Left ventricle myocardium inferior (tissue), 1 donor: ENCODE results near the gene CEP89. TPM values are rescaled to one million over a fixed set of nuclear protein-coding genes. Genes with fewer than 3 reads are reported as not detected.
"Not testable (repeated sequence)": the region's sequence is repeated elsewhere in the genome, so short reads cannot be mapped to it uniquely, and the experiment has no call there.

Source experiments
- DNase-seq: peaks from one replicate; pipeline ENCODE4 v3.0.0-alpha.2; 2020
- H3K27ac ChIP-seq: fragments of 200-600 bp; replicated peaks from 2 replicates; pipeline ENCODE4 v1.8.0; 2021
- H3K27me3 ChIP-seq: fragments of 200-600 bp; 2 replicates; pipeline ENCODE4 v1.8.0; 2021; ENCODE audit warnings: low read depth
- H3K36me3 ChIP-seq: fragments of 200-600 bp; 2 replicates; pipeline ENCODE4 v1.8.0; 2021
- H3K4me1 ChIP-seq: fragments of 200-600 bp; 2 replicates; pipeline ENCODE4 v1.8.0; 2021
- H3K4me3 ChIP-seq: fragments of 200-600 bp; 2 replicates; pipeline ENCODE4 v1.8.0; 2021; ENCODE audit warnings: mild to moderate bottlenecking, moderate library complexity
- H3K9me3 ChIP-seq: fragments of 200-600 bp; replicated peaks from 2 replicates; pipeline ENCODE4 v1.8.0; 2021
- CTCF ChIP-seq: fragments of 200-600 bp; IDR thresholded peaks from 2 replicates; pipeline ENCODE4 v1.8.0; 2021; ENCODE audit warnings: antibody characterized with exemption, mild to moderate bottlenecking, borderline replicate concordance
- intact Hi-C: fragments of 100-400 bp; cut with micrococcal nuclease; formaldehyde crosslinking; loops from one replicate; pipeline ENCODE4 v1.11.0; 2022
- total RNA-seq: library from RNA; stranded (reverse); fragmentation: NEBNext Ultra II Directional; extraction: Animal tissue kit (Norgen Biotek cat#: 25700); gene quantifications from one replicate; pipeline ENCODE4 v1.2.1, GENCODE V29; 2021
- donor health status: DM: no; HTN: yes; CAD: no; lungs with severe emphysema.

CEP89 gene
- total RNA-seq, 1 donor from 2014 or later: 9.1 TPM

- intact Hi-C loops: no loop called here
- peaks cover 78% of the 10 kb centered on the region for H3K36me3 ChIP-seq
- no peak for DNase-seq
Measured at GRCh38 chr19:32890326-32890725, 81.4 kb downstream of the CEP89 start.

GRCh38 chr19:32889137-32889934 lies 82.4 kb downstream of the CEP89 start:
- Histone ChIP-seq H3K4me1 (no peaks in the 10 kb centered on the region), H3K27ac (no peak overlapping the region), H3K36me3 (peaks cover 70% of the 10 kb centered on the region), H3K9me3 (peaks cover 37% of the 10 kb centered on the region), H3K27me3 (no peaks in the 10 kb centered on the region), H3K4me3 (no peak overlapping the region)
- TF ChIP-seq CTCF: no peak
- no peak for DNase-seq
- intact Hi-C loops: no loop called here

More at GRCh38 chr19:32890326-32890725, 81.4 kb downstream of the CEP89 start:
- no peak for TF ChIP-seq CTCF
- H3K27me3 ChIP-seq: no peaks in the 10 kb centered on the region
- H3K27ac ChIP-seq: no peak overlapping the region
- H3K9me3 ChIP-seq: peaks cover 42% of the 10 kb centered on the region
- no peak overlapping the region for H3K4me3 ChIP-seq
- H3K4me1 ChIP-seq: no peaks in the 10 kb centered on the region

GRCh38 chr19:32887572-32888215 lies 84.1 kb downstream of the CEP89 start:
- Histone ChIP-seq H3K36me3 (peaks cover 59% of the 10 kb centered on the region), H3K27ac (no peak overlapping the region), H3K27me3 (no peaks in the 10 kb centered on the region), H3K4me3 (no peak overlapping the region), H3K9me3 (peaks cover 20% of the 10 kb centered on the region), H3K4me1 (no peaks in the 10 kb centered on the region)
- no peak for DNase-seq
- no peak for TF ChIP-seq CTCF
- intact Hi-C loops: no loop called here

GRCh38 chr19:32886241-32886640 lies 85.5 kb downstream of the CEP89 start:
- TF ChIP-seq CTCF: no peak
- Histone ChIP-seq H3K4me3 (no peak overlapping the region), H3K27me3 (no peaks in the 10 kb centered on the region), H3K9me3 (peaks cover 6% of the 10 kb centered on the region), H3K4me1 (no peaks in the 10 kb centered on the region), H3K36me3 (peaks cover 44% of the 10 kb centered on the region), H3K27ac (no peak overlapping the region)
- DNase-seq: no peak
- intact Hi-C loops: no loop called here

- H3K9me3 ChIP-seq, intact Hi-C loops, H3K27me3 ChIP-seq, H3K27ac ChIP-seq, H3K4me1 ChIP-seq, H3K4me3 ChIP-seq, DNase-seq: not testable (repeated sequence)
- peaks cover 35% of the 10 kb centered on the region for H3K36me3 ChIP-seq
Measured at GRCh38 chr19:32885255-32885654, 86.5 kb downstream of the CEP89 start.

GRCh38 chr19:32881766-32882165 lies 90.0 kb downstream of the CEP89 start:
- DNase-seq: no peak
- intact Hi-C loops: no loop called here
- no peaks in the 10 kb centered on the region for H3K4me1 ChIP-seq
- H3K27ac ChIP-seq: no peak overlapping the region
- peaks cover 40% of the 10 kb centered on the region for H3K36me3 ChIP-seq
- H3K27me3 ChIP-seq: no peaks in the 10 kb centered on the region
- no peaks in the 10 kb centered on the region for H3K9me3 ChIP-seq
- TF ChIP-seq CTCF: no peak
- no peak overlapping the region for H3K4me3 ChIP-seq
